ENCODE results near the gene PPP1R15A. TPM values are rescaled to one million over a fixed set of nuclear protein-coding genes. Genes with fewer than 3 reads are reported as not detected.
"Not testable (repeated sequence)": the region's sequence is repeated elsewhere in the genome, so short reads cannot be mapped to it uniquely, and the experiment has no call there.

PPP1R15A gene
- total and polyA plus RNA-seq, 2 donors: 21.8 to 122 TPM

GRCh38 chr19:48842789-48843162 is 29.4 kb upstream of the PPP1R15A start:
- 43% methylated on average over 2 of the region's 2 CpGs for WGBS
- no peak for DNase-seq (ENCODE audit: extremely low spot score)
- Histone ChIP-seq H3K4me1 (ENCODE audit: insufficient read depth) (no peaks in the 10 kb centered on the region), H3K27ac (ENCODE audit: low read depth) (no peak overlapping the region), H3K36me3 (ENCODE audit: insufficient read depth) (no peaks in the 10 kb centered on the region), H3K4me3 (ENCODE audit: low read depth, low read length) (no peak overlapping the region)

DNA sequence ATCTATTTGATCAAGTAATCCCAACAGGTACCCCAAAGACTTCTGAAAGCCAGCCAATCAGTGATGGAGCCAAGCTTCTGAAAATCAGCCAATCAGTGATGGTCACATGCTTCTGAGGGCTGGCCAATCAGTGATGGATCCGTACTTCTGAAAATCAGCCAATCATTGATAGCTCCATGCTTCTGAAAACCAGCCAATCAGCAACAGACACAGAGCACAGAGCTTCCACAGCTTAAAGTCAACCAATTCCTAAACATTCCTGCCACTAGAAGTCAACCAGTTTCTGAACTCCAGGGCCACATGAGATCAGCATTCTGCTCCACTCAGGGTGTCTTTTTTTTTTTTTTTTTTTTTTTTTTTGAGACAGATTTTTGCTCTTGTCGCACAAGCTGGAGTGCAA is 27.7 kb upstream of the PPP1R15A start:
- WGBS: 87% methylated on average over 2 of the region's 2 CpGs
- DNase-seq (ENCODE audit: extremely low spot score): no peak
- no peak overlapping the region for H3K27ac ChIP-seq (ENCODE audit: low read depth)
- H3K36me3 ChIP-seq (ENCODE audit: insufficient read depth): no peaks in the 10 kb centered on the region
- H3K4me3 ChIP-seq (ENCODE audit: low read depth, low read length): no peak overlapping the region
- no peaks in the 10 kb centered on the region for H3K4me1 ChIP-seq (ENCODE audit: insufficient read depth)

DNA sequence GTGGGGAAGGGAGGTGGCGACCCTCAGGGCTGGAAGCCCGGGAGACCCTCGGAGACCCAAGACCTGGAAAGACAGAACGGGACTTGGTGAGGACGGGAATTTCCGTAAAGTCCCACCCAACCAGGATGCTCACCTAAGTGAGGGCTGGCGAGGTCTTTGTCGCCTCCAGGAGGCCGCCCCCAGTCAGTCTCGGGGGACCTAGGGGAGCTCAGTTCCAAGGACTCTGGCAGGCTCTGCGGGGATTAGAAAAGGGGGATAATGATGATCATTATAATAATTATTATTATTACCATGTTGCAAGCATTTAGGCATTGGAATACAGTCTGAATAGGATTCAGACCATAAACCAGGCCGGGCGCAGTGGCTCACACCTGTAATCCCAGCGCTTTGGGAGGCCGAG is 26.8 kb upstream of the PPP1R15A start:
- WGBS: 96% methylated on average over 15 of the region's 15 CpGs
- no peak for DNase-seq (ENCODE audit: extremely low spot score)
- H3K27ac ChIP-seq (ENCODE audit: low read depth): no peak overlapping the region
- no peaks in the 10 kb centered on the region for H3K4me1 ChIP-seq (ENCODE audit: insufficient read depth)
- H3K36me3 ChIP-seq (ENCODE audit: insufficient read depth): no peaks in the 10 kb centered on the region
- no peak overlapping the region for H3K4me3 ChIP-seq (ENCODE audit: low read depth, low read length)

GRCh38 chr19:48846659-48847058 is 25.6 kb upstream of the PPP1R15A start:
- not testable (repeated sequence) for DNase-seq (ENCODE audit: extremely low spot score); H3K4me1 ChIP-seq (ENCODE audit: insufficient read depth); H3K4me3 ChIP-seq (ENCODE audit: low read depth, low read length); H3K36me3 ChIP-seq (ENCODE audit: insufficient read depth); H3K27ac ChIP-seq (ENCODE audit: low read depth)
- 94% methylated on average over 3 of the region's 3 CpGs for WGBS

DNA sequence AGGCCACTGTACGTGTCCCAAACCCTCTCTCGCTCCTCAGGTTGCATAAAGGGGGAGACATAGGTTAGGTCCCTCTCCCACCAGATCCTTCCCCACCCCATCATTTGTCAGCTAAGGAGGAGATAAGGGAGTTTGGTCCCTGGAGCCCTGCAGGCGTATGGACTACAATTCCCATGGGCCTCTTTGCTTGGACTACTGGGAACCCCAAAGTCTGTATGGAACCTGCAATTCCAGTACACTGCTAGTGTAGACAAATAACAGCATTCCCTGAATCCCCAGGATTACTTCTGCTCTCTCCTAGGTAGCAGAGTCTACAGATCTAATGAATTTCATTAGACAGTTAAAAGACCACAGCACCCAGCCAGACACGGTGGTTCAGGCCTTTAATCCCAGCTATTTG is 19.9 kb upstream of the PPP1R15A start:
- Histone ChIP-seq H3K27ac (ENCODE audit: low read depth) (no peak overlapping the region), H3K4me1 (ENCODE audit: insufficient read depth) (no peaks in the 10 kb centered on the region), H3K4me3 (ENCODE audit: low read depth, low read length) (no peak overlapping the region), H3K36me3 (ENCODE audit: insufficient read depth) (peaks cover 4% of the 10 kb centered on the region)
- DNase-seq (ENCODE audit: extremely low spot score): no peak
- WGBS: 88% methylated on average over 4 of the region's 4 CpGs

DNA sequence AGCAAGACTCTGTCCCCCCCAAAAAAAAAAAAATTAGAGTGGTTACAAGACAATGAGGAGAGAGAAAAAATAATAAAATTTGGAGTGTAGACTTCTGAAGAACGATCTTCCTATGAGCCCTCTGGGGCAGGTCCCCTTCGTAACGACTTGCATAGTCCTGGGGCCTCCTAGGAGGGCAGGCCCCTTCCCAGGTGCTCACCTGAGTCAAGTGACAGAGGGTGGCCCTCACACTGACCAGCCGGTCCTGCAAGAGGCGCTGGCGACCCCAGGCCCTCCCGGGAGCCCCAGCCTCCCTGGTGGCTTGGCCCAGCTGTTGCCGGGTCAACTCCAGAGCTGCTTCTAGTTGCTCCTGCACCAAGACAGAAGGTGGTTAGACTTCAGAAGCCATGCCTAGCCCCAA is 18.7 kb upstream of the PPP1R15A start:
- H3K4me3 ChIP-seq (ENCODE audit: low read depth, low read length): no peak overlapping the region
- no peak for DNase-seq (ENCODE audit: extremely low spot score)
- H3K4me1 ChIP-seq (ENCODE audit: insufficient read depth): no peaks in the 10 kb centered on the region
- no peak overlapping the region for H3K27ac ChIP-seq (ENCODE audit: low read depth)
- peaks cover 4% of the 10 kb centered on the region for H3K36me3 ChIP-seq (ENCODE audit: insufficient read depth)
- 91% methylated on average over 8 of the region's 8 CpGs for WGBS

DNA sequence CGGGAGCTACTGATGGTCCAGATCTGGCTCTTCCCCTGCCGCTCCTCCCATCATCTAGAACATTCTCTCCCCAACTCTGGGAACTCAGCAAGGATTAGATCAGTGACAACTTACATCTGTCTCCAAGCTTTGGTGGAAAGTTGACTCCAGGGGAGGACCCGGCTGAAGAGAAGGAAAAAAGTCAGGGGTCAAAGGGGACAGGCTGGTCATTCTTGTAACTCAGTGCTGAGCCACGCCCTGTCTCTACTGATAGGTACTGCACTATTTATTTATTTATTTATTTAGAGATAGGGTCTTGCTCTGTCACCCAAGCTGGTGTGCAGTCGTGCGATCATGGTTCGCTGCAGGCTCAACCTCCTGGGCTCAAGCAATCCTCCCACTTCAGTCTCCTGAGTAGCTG is 18.1 kb upstream of the PPP1R15A start:
- WGBS: 82% methylated on average over 7 of the region's 7 CpGs
- H3K36me3 ChIP-seq (ENCODE audit: insufficient read depth): peaks cover 4% of the 10 kb centered on the region

DNA sequence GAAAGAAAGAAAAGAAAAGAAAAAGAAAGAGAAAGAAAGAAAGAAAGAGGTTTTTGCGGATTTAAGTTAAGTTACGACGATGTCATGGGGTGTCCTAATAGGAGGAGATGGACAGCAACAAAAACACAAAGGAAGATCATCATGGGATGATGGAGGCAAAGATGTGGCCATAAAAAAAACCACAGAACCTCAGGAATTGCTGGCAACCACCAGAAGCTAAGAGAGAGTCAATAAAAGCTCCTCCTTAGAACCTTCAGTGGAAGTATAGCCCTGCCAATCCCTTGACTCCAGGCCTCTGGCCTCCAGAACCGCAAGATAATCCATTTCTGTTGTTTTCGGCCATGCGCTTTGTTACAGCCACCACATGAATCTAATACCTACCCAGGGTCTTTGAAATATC is 15.3 kb upstream of the PPP1R15A start:
- Histone ChIP-seq H3K4me3 (ENCODE audit: low read depth, low read length) (no peak overlapping the region), H3K36me3 (ENCODE audit: insufficient read depth) (peaks cover 4% of the 10 kb centered on the region), H3K27ac (ENCODE audit: low read depth) (no peak overlapping the region), H3K4me1 (ENCODE audit: insufficient read depth) (no peaks in the 10 kb centered on the region)
- no peak for DNase-seq (ENCODE audit: extremely low spot score)
- 96% methylated on average over 6 of the region's 6 CpGs for WGBS

More for the DNA sequence above, 18.1 kb upstream of the PPP1R15A start:
- no peak overlapping the region for H3K4me3 ChIP-seq (ENCODE audit: low read depth, low read length)
- DNase-seq (ENCODE audit: extremely low spot score): no peak
- H3K4me1 ChIP-seq (ENCODE audit: insufficient read depth): no peaks in the 10 kb centered on the region
- no peak overlapping the region for H3K27ac ChIP-seq (ENCODE audit: low read depth)

DNA sequence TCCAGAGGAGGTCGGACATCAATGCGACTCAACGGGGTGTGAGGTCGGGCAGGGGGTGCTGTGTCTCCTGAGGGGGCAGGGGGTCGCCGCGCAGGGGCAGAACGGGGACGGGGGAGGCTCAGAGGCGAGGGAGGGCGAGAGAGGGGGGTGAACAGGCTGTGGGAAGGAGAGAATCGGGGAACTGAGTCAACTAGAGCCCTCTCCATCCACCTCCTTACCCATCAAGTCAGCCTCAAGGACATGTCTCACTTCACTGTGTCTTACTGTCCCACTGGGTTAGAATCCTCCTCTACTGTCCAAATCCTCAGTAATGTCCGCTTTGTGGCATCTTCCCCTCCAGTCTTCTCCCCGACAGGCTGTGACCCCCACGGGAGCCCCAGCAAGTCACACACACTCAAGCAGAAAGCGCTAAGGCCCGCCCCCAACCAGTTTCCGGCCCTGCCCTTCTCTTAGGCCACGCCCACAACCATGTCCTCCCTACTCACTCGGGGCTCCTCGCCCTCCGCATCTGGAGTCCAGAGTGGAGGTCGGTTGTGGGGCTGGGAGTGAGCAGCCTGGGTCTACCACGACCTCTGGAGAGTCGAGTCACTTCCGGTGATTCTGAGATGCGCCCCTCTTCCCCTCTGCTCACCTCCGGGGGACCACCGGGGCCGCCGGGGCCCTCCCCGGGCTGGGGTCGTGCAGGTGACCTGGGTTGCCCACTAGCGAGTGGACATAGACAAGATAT is 13.1 kb upstream of the PPP1R15A start:
- no peaks in the 10 kb centered on the region for H3K4me1 ChIP-seq (ENCODE audit: insufficient read depth)
- no peak for DNase-seq (ENCODE audit: extremely low spot score)
- no peak overlapping the region for H3K4me3 ChIP-seq (ENCODE audit: low read depth, low read length)
- 52% methylated on average over 34 of the region's 34 CpGs for WGBS
- no peaks in the 10 kb centered on the region for H3K36me3 ChIP-seq (ENCODE audit: insufficient read depth)
- no peak overlapping the region for H3K27ac ChIP-seq (ENCODE audit: low read depth)

DNA sequence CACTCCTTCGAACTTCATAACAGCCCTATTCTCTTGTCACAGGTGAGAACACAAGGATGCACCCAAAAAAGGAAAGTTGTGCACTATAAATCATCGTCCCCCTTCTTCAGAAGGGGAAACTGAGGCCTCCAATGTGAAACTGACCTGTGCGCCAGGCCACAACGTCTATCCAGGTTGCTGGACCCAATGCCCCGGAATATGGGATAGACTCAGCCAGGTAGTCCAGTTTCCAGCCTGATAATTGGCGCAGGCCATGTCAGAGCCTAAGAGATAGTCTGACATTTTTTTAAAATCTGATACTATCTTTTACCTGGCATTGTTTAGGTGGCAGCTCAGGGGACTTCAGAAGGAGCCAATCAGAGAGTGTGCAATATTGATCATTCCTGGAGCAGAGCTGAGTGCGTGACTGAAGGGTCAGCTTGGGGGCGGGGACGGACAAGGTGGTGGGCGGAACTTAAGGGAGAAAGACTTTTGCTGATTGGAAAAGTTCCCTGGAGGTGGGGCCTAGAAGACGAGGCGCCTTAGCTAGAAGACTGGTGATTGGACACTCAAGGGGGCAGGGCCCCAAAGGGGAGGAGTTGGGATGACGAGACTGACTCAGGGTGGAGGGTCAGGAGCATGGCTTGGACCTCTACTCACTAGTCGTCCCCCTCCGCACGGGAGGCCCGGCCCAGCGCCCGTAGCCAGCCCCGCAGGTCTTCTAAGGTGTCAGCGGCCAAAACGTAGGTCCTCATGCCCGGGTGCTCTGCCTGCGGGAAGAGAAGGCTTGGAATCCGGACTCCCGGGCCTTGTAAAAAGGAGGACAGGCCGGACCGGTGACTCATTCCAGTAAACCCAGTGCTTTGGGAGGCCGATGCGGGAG is 12.3 kb upstream of the PPP1R15A start:
- H3K27ac ChIP-seq (ENCODE audit: low read depth): no peak overlapping the region
- H3K36me3 ChIP-seq (ENCODE audit: insufficient read depth): no peaks in the 10 kb centered on the region
- H3K4me1 ChIP-seq (ENCODE audit: insufficient read depth): no peaks in the 10 kb centered on the region
- no peak overlapping the region for H3K4me3 ChIP-seq (ENCODE audit: low read depth, low read length)
- DNase-seq (ENCODE audit: extremely low spot score): no peak
- 81% methylated on average over 30 of the region's 30 CpGs for WGBS

- 84% methylated on average over 18 of the region's 18 CpGs for WGBS
- no peaks in the 10 kb centered on the region for H3K4me1 ChIP-seq (ENCODE audit: insufficient read depth)
- DNase-seq (ENCODE audit: extremely low spot score): no peak
- no peak overlapping the region for H3K4me3 ChIP-seq (ENCODE audit: low read depth, low read length)
- no peak overlapping the region for H3K27ac ChIP-seq (ENCODE audit: low read depth)
- H3K36me3 ChIP-seq (ENCODE audit: insufficient read depth): no peaks in the 10 kb centered on the region
These were observed 10.9 kb upstream of the PPP1R15A start for GRCh38 chr19:48861313-48861712.

GRCh38 chr19:48862827-48863226 is 9.4 kb upstream of the PPP1R15A start:
- Histone ChIP-seq H3K4me1 (ENCODE audit: insufficient read depth) (no peaks in the 10 kb centered on the region), H3K36me3 (ENCODE audit: insufficient read depth) (no peaks in the 10 kb centered on the region), H3K4me3 (ENCODE audit: low read depth, low read length) (no peak overlapping the region), H3K27ac (ENCODE audit: low read depth) (no peak overlapping the region)
- no peak for DNase-seq (ENCODE audit: extremely low spot score)
- WGBS: 83% methylated on average over 7 of the region's 7 CpGs

DNA sequence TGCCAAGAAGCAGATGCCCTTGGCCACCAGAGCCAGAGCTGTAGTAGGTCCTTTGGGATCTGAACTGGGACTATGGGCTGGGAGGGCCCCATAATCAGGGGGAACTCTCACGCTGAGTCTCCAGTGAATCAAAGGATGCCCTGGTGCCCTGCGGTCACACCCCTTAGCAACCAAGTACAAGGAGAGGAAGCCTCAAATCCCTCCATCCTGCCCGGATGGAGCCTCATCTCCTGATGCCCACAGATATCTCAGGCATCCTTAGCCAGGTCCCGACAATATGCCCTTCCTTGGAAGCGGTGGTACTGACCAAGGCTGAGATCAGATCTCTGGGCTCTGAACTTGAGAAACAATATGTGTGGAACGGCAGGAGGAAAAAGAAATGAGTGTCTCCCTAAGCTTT is 5.5 kb upstream of the PPP1R15A start:
- no peak for DNase-seq (ENCODE audit: extremely low spot score)
- Histone ChIP-seq H3K27ac (ENCODE audit: low read depth) (no peak overlapping the region), H3K36me3 (ENCODE audit: insufficient read depth) (no peaks in the 10 kb centered on the region), H3K4me3 (ENCODE audit: low read depth, low read length) (no peak overlapping the region), H3K4me1 (ENCODE audit: insufficient read depth) (peaks cover 1% of the 10 kb centered on the region)
- WGBS: 60% methylated on average over 6 of the region's 6 CpGs

DNA sequence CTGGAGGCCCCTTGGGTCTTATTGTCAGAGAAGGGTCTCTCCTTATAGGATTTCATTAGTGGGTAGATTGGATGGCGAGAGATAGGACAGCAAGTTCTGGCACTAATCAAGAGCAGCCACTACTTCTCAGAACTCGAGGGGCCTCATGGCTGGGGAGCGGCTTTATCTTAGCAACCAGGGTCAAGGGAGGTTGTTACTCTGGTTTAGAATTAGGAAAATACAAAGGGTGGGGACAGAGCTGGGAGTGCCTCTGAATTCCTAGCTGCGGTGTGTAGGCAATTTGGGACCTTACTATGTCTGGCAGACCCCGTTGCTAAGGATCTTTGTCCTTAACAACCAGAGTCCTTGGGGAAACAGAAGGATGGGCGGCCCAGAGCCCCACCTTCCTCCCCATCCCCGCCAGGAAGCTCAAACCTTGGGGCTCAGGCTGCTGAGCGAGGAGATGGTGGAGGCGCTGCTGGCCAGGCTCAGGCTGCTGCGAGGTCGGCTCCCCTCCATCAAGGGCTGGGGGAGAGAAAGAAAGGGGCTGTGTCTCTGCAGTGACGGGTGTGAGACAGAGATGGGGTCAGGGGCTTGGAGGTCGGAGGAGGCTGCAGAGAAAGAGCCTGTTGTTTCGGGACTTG is 5.0 kb upstream of the PPP1R15A start:
- Histone ChIP-seq H3K27ac (ENCODE audit: low read depth) (no peak overlapping the region), H3K4me1 (ENCODE audit: insufficient read depth) (peaks cover 3% of the 10 kb centered on the region), H3K4me3 (ENCODE audit: low read depth, low read length) (no peak overlapping the region), H3K36me3 (ENCODE audit: insufficient read depth) (no peaks in the 10 kb centered on the region)
- DNase-seq (ENCODE audit: extremely low spot score): no peak
- WGBS: 63% methylated on average over 14 of the region's 14 CpGs
